ENCODE results near the gene VPREB3. TPM values are rescaled to one million over a fixed set of nuclear protein-coding genes. Genes with fewer than 3 reads are reported as not detected.

The VPREB3 gene
- polyA plus RNA-seq, 3 donors = 0.88 to 1.0 (median 1.0) TPM

DNA sequence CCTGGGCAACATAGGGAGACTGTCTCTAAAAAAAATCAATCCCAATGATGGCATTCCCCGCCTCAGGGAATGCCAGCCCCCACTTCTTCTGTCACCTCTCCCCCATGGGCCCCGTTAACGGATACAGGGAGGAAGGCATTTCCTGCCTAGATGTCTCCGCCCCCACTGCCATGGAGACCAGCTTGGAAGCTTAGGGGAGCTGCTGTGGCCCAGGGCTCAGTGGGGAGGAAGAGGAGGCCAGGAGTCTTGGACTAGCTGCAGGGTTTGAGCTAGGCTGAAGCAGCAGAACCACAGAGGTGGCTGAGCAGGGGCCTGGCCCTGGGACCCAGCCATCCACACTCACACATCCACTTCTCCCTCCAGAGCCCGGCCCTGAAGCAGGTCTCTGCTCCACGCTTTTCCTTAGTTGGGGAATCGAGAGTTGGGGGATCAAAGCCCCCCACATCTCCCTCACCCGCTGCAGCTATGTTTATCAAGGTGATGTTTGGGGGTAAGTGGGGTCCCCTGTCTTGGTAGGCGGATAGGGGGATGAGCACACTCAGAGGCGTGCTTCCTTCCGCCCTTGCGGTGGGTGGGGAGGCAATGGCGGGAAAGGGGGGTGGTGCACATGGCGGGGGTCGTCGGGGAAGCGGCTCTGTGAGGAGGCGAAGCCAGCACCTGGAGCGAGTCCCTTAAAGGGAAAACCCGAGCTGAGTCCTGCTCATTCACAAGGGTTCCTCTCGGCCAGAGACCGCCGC lies 8.8 kb upstream of the VPREB3 start, which contains the start of gene C22orf15:
C22orf15 (plus strand) TSS at position 149 of the 737 bp plus-strand sequence; CDS start at position 466, 317 bp downstream.
- peaks cover 0 to 2% (median 0%) of the 10 kb centered on the region in 3 donors for H3K27me3 Mint-ChIP-seq (ENCODE audit: low read depth in 3 of 3)
- Histone ChIP-seq H3K4me1 (ENCODE audit: control insufficient read depth in 1 of 2, insufficient read depth in 2 of 2, low read length in 2 of 2) (peaks cover 26 to 39% of the 10 kb centered on the region in 2 donors), H3K4me2 (replicated peaks; ENCODE audit: extremely low read depth, low read length, poor library complexity, severe bottlenecking) (peak within 1 kb of the TSS; percentile 82), H3K9me3 (replicated peaks in 1 of 2; ENCODE audit: control insufficient read depth in 1 of 2, insufficient read depth in 1 of 2, low read length in 2 of 2) (no peaks in the 10 kb centered on the region), H4K20me1 (ENCODE audit: insufficient read depth, low read length) (no peaks in the 10 kb centered on the region), H3K4me3 (replicated peaks in 1 of 3; ENCODE audit: low read depth in 2 of 3, low read length in 3 of 3) (peak within 1 kb of the TSS; percentile 24 to 70 (median 34)), H3K9ac (ENCODE audit: insufficient read depth, low read length, poor library complexity, severe bottlenecking) (peak within 1 kb of the TSS; percentile 50), H2AFZ (ENCODE audit: insufficient read depth, low read depth, low read length, poor library complexity, severe bottlenecking) (peak within 1 kb of the TSS; percentile 75), H3K79me2 (ENCODE audit: insufficient read depth, low read length) (peaks cover 9% of the 10 kb centered on the region), H3K27me3 (ENCODE audit: control insufficient read depth in 2 of 2, insufficient read depth in 2 of 2, low read length in 2 of 2) (no peaks in the 10 kb centered on the region), H3K27ac (ENCODE audit: low read depth in 1 of 2, low read length in 2 of 2) (no peak within 1 kb of the TSS), H3K36me3 (replicated peaks in 1 of 2; ENCODE audit: control insufficient read depth in 1 of 2, insufficient read depth in 2 of 2, low read length in 2 of 2) (peaks cover 0 to 15% of the 10 kb centered on the region in 2 donors)
- peaks cover 46% of the 10 kb centered on the region for H3K4me1 Mint-ChIP-seq
- H3K9me3 Mint-ChIP-seq = peaks cover 0 to under 1% (median 0%) of the 10 kb centered on the region in 7 donors
- H3K4me3 Mint-ChIP-seq = peak within 1 kb of the TSS; percentile 70 to 86
- intact Hi-C loops (cut with micrococcal nuclease) = no loop called here
- H3K27ac Mint-ChIP-seq = peak within 1 kb of the TSS in 2 of 7 donors; percentile 25 to 31
- DNase-seq = no peak
- 13% methylated on average over 12 of the region's 23 CpGs for WGBS (ENCODE audit: insufficient coverage)
- peaks cover 11 to 13% of the 10 kb centered on the region in 2 donors for H3K36me3 Mint-ChIP-seq
- TF ChIP-seq, protein P1, sequence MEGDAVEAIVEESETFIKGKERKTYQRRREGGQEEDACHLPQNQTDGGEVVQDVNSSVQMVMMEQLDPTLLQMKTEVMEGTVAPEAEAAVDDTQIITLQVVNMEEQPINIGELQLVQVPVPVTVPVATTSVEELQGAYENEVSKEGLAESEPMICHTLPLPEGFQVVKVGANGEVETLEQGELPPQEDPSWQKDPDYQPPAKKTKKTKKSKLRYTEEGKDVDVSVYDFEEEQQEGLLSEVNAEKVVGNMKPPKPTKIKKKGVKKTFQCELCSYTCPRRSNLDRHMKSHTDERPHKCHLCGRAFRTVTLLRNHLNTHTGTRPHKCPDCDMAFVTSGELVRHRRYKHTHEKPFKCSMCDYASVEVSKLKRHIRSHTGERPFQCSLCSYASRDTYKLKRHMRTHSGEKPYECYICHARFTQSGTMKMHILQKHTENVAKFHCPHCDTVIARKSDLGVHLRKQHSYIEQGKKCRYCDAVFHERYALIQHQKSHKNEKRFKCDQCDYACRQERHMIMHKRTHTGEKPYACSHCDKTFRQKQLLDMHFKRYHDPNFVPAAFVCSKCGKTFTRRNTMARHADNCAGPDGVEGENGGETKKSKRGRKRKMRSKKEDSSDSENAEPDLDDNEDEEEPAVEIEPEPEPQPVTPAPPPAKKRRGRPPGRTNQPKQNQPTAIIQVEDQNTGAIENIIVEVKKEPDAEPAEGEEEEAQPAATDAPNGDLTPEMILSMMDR (IDR thresholded peaks at IDR 0.05) = no peak

DNA sequence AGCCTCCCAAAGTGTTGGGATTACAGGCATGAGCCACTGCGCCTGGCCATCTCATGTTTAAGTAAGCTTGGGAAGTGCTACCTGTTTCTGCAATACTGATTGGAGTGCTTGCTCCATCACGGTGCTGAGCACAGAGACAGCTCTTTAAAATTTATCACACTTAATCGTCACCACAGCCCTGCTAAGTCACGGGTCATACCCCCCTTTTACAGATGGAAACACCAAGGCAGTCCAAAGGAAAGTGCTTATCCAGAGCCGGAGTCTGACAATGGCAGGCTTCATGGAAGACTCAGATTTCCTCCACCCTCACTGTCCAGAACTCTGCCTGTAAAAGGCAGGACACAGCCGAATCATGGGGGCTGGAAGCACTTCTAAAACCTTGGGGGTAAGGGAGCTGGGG lies 5.8 kb upstream of the VPREB3 start:
- H3K9me3 ChIP-seq (replicated peaks in 1 of 2; ENCODE audit: control insufficient read depth in 1 of 2, insufficient read depth in 1 of 2, low read length in 2 of 2) = no peaks in the 10 kb centered on the region
- H3K9me3 Mint-ChIP-seq = no peaks in the 10 kb centered on the region
- H3K27ac Mint-ChIP-seq = peak overlapping the region in 1 of 7 donors; percentile 22
- H4K20me1 ChIP-seq (ENCODE audit: insufficient read depth, low read length) = no peaks in the 10 kb centered on the region
- H2AFZ ChIP-seq (ENCODE audit: insufficient read depth, low read depth, low read length, poor library complexity, severe bottlenecking) = no peak overlapping the region
- H3K4me3 Mint-ChIP-seq = no peak overlapping the region
- H3K36me3 Mint-ChIP-seq = peaks cover 3 to 8% of the 10 kb centered on the region in 2 donors
- H3K27me3 Mint-ChIP-seq (ENCODE audit: low read depth in 3 of 3) = peaks cover 2 to 3% (median 2%) of the 10 kb centered on the region in 3 donors
- H3K79me2 ChIP-seq (ENCODE audit: insufficient read depth, low read length) = no peaks in the 10 kb centered on the region
- H3K4me1 ChIP-seq (ENCODE audit: control insufficient read depth in 1 of 2, insufficient read depth in 2 of 2, low read length in 2 of 2) = peaks cover 18 to 21% of the 10 kb centered on the region in 2 donors
- no peak overlapping the region for H3K4me2 ChIP-seq (replicated peaks; ENCODE audit: extremely low read depth, low read length, poor library complexity, severe bottlenecking)
- no peak for DNase-seq
- TF ChIP-seq, protein P1 (IDR thresholded peaks at IDR 0.05) = no peak
- peaks cover 31% of the 10 kb centered on the region for H3K4me1 Mint-ChIP-seq
- intact Hi-C loops (cut with micrococcal nuclease) = no loop called here
- 93% methylated on average over 4 of the region's 6 CpGs for WGBS (ENCODE audit: insufficient coverage)
- H3K27ac ChIP-seq (ENCODE audit: low read depth in 1 of 2, low read length in 2 of 2) = no peak overlapping the region
- H3K36me3 ChIP-seq (replicated peaks in 1 of 2; ENCODE audit: control insufficient read depth in 1 of 2, insufficient read depth in 2 of 2, low read length in 2 of 2) = peaks cover 0 to 8% of the 10 kb centered on the region in 2 donors
- H3K27me3 ChIP-seq (ENCODE audit: control insufficient read depth in 2 of 2, insufficient read depth in 2 of 2, low read length in 2 of 2) = no peaks in the 10 kb centered on the region
- H3K9ac ChIP-seq (ENCODE audit: insufficient read depth, low read length, poor library complexity, severe bottlenecking) = no peak overlapping the region
- no peak overlapping the region for H3K4me3 ChIP-seq (replicated peaks in 1 of 3; ENCODE audit: low read depth in 2 of 3, low read length in 3 of 3)

All from CD14-positive monocyte (primary cell).